Stimulated activated CD8-positive, alpha-beta memory T cell treated with anti-CD3 and anti-CD28 coated beads, Interleukin-15, amount 100 ng/mL, for 48 hours (primary cell): Measurements from ENCODE around the gene GRAMD2B.

Source experiments
- DNase-seq, 2 donors: peaks; one replicate each; pipeline ENCODE4 v3.0.0-alpha.2; 2020; ENCODE audit warnings: low read depth in 2 of 2

GRAMD2B gene

GRCh38 chr5:126479810-126480209 lies 56.6 kb downstream of the GRAMD2B start:
- DNase-seq, result no peak

- DNase-seq, result no peak
These were observed 57.6 kb downstream of the GRAMD2B start for GRCh38 chr5:126480824-126481223.

GRCh38 chr5:126481243-126481642 lies 58.0 kb downstream of the GRAMD2B start:
- DNase-seq, result no peak

- DNase-seq, result no peak
These were observed 59.4 kb downstream of the GRAMD2B start for GRCh38 chr5:126482591-126482990.

GRCh38 chr5:126483156-126483555 lies 59.9 kb downstream of the GRAMD2B start:
- no peak for DNase-seq

- DNase-seq, result no peak
These were observed 61.0 kb downstream of the GRAMD2B start for GRCh38 chr5:126484253-126484652.

- no peak for DNase-seq
These were observed 63.1 kb downstream of the GRAMD2B start for GRCh38 chr5:126486332-126486731.

- no peak for DNase-seq
These were observed 64.4 kb downstream of the GRAMD2B start for GRCh38 chr5:126487596-126487995.

GRCh38 chr5:126488443-126489065 lies 65.3 kb downstream of the GRAMD2B start:
- DNase-seq, result no peak

- DNase-seq, result no peak
These were observed 67.1 kb downstream of the GRAMD2B start for GRCh38 chr5:126490167-126490940.

GRCh38 chr5:126492939-126493338 lies 69.7 kb downstream of the GRAMD2B start:
- DNase-seq, result no peak

GRCh38 chr5:126494393-126494792 lies 71.2 kb downstream of the GRAMD2B start:
- no peak for DNase-seq

GRCh38 chr5:126497506-126497905 lies 74.3 kb downstream of the GRAMD2B start:
- DNase-seq, result no peak

- no peak for DNase-seq
These were observed 76.1 kb downstream of the GRAMD2B start for GRCh38 chr5:126499278-126499677.

- no peak for DNase-seq
These were observed 76.7 kb downstream of the GRAMD2B start for GRCh38 chr5:126499853-126500342.

GRCh38 chr5:126501448-126501847 lies 78.2 kb downstream of the GRAMD2B start:
- DNase-seq, result no peak

GRCh38 chr5:126503602-126504104 lies 80.4 kb downstream of the GRAMD2B start:
- DNase-seq, result no peak

GRCh38 chr5:126506079-126506478 lies 82.9 kb downstream of the GRAMD2B start:
- DNase-seq, result no peak

GRCh38 chr5:126508251-126508961 lies 85.2 kb downstream of the GRAMD2B start:
- DNase-seq, result no peak

- no peak for DNase-seq
These were observed 85.7 kb downstream of the GRAMD2B start for GRCh38 chr5:126508962-126509279.

GRCh38 chr5:126509339-126509738 lies 86.1 kb downstream of the GRAMD2B start:
- no peak for DNase-seq

GRCh38 chr5:126511961-126512360 lies 88.8 kb downstream of the GRAMD2B start:
- DNase-seq, result no peak

GRCh38 chr5:126512451-126512850 lies 89.2 kb downstream of the GRAMD2B start:
- no peak for DNase-seq
